ENCODE measurements around the gene GATA6.

GRCh38 chr18:22132258-22132657, 37.1 kb upstream of the GATA6 start:
- TF ChIP-seq GABPA (IDR thresholded peaks at IDR 0.05; ENCODE audit: borderline replicate concordance, insufficient read depth, low read length), result no peak
- TF ChIP-seq CTCF (IDR thresholded peaks at IDR 0.05; ENCODE audit: control extremely low read depth in 1 of 3, insufficient read depth in 1 of 3, low read depth in 1 of 3, low read length in 3 of 3), result no peak
- no peak for TF ChIP-seq JUND (IDR thresholded peaks at IDR 0.05; ENCODE audit: low read length)
- no peak for TF ChIP-seq USF2 (IDR thresholded peaks at IDR 0.05; ENCODE audit: low read length)
- no peak for TF ChIP-seq RAD21 (IDR thresholded peaks at IDR 0.05 in 1 of 2, conservative IDR thresholded peaks at IDR 0.05 in 1 of 2; ENCODE audit: low read depth in 2 of 2, low read length in 2 of 2)
